ENCODE data around the gene AHCY.

GRCh38 chr20:34281177-34281576 is 22.0 kb downstream of the AHCY start:
- TF ChIP-seq EP300 (IDR thresholded peaks at IDR 0.05) (no peak), POLR2A (IDR thresholded peaks at IDR 0.05) (no peak), CTCF (IDR thresholded peaks at IDR 0.05) (no peak)

Measured in stomach (tissue), 4 donors.